ACC112 (cell line): ENCODE data around the gene TTLL5.

Experiments used
- H2AFZ ChIP-seq: fragments of 200-600 bp; sonication (generic); one replicate; pipeline ENCODE4 v1.6.0; 2017; ENCODE audit warnings: antibody characterized with exemption, low read length; ENCODE audit not compliant: unreplicated experiment
- H3K27ac ChIP-seq: fragments of 200-600 bp; sonication (generic); 2 replicates; pipeline ENCODE4 v1.5.1; 2014; ENCODE audit warnings: low read depth, mild to moderate bottlenecking, antibody characterized with exemption, low read length, moderate library complexity
- H3K27me3 ChIP-seq: fragments of 200-600 bp; sonication (generic); 2 replicates; pipeline ENCODE4 v1.6.1; 2014; ENCODE audit warnings: mild to moderate bottlenecking, antibody characterized with exemption, low read length, moderate library complexity, mixed read lengths; ENCODE audit not compliant: insufficient read depth
- H3K36me3 ChIP-seq: fragments of 200-600 bp; sonication (generic); 2 replicates; pipeline ENCODE4 v1.6.1; 2016; ENCODE audit warnings: mild to moderate bottlenecking, antibody characterized with exemption, low read length, moderate library complexity, mixed read lengths; ENCODE audit not compliant: insufficient read depth
- H3K4me1 ChIP-seq: fragments of 200-600 bp; sonication (generic); one replicate; pipeline ENCODE4 v1.6.1; 2016; ENCODE audit warnings: low read length, mixed read lengths; ENCODE audit not compliant: insufficient read depth, unreplicated experiment, control insufficient read depth
- H3K4me3 ChIP-seq: fragments of 200-600 bp; sonication (generic); 2 replicates; pipeline ENCODE4 v1.5.1; 2014; ENCODE audit warnings: mild to moderate bottlenecking, low read depth, low read length
- H3K79me2 ChIP-seq: fragments of 200-600 bp; sonication (generic); one replicate; pipeline ENCODE4 v1.6.0; 2016; ENCODE audit warnings: low read length; ENCODE audit not compliant: control insufficient read depth, unreplicated experiment, insufficient read depth

Gene TTLL5

DNA sequence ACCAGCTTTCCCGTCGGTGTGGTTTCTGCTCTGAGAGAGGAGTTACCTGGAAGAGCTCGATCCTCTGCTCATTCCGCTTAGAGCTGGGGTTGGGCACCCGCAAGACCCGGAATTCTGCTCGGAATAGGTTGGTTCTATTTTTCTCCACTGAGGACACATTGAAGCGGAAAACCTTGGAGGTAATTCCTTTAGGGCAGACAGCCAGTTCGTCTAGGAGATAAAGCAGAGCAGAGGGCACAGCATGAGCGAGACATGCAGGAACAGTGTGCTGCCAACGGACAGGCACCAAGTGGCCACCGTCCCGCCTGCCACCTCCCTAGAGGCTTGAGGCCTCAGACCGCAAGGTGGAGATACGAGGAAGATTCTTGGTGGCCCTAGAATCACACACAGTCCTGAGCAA, 310.5 kb downstream of the TTLL5 start:
- Histone ChIP-seq H3K27me3 (no peaks in the 10 kb centered on the region), H2AFZ (no peak overlapping the region), H3K36me3 (no peaks in the 10 kb centered on the region), H3K4me1 (peaks cover 21% of the 10 kb centered on the region), H3K27ac (no peak overlapping the region), H3K79me2 (no peaks in the 10 kb centered on the region), H3K4me3 (no peak overlapping the region)

DNA sequence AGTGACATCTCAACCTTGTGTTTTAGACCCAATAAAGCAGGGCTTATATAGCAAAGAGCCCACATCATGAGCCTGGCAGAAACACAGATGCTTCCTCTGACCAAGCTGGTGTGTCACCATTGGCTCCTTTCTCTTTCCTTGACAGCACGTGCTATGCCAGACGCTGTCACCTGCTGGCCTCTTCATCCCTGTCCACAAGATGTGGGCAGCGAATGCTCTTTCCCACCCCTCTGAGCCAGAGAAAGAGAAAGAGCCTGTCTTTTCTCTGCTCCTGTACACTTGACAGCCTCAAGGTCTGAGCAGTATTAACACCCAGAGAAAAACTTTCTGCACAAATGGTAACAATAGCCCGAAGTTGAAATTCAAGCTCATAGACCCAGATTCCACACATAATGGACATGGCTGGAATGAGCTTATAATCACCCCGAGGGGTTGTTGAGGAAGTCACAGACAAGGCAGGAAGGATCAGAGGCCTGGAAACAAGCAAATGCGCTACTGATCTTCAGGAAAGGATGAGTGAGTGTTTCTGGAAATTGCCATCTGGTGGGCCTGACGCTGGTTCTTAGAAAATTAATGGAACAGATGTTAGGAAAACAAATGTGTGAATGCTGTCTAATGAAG, 311.9 kb downstream of the TTLL5 start:
- Histone ChIP-seq H3K4me1 (peaks cover 29% of the 10 kb centered on the region), H3K27ac (no peak overlapping the region), H3K36me3 (no peaks in the 10 kb centered on the region)

GRCh38 chr14:75976826-75977581, 316.0 kb downstream of the TTLL5 start:
- H3K79me2 ChIP-seq: no peaks in the 10 kb centered on the region
- no peak overlapping the region for H3K27ac ChIP-seq
- H3K4me3 ChIP-seq: no peak overlapping the region
- H3K4me1 ChIP-seq: peaks cover 37% of the 10 kb centered on the region
- H3K36me3 ChIP-seq: no peaks in the 10 kb centered on the region
- H2AFZ ChIP-seq: no peak overlapping the region
- no peaks in the 10 kb centered on the region for H3K27me3 ChIP-seq

More for the DNA sequence above, 311.9 kb downstream of the TTLL5 start:
- Histone ChIP-seq H3K27me3 (no peaks in the 10 kb centered on the region), H3K79me2 (no peaks in the 10 kb centered on the region), H2AFZ (no peak overlapping the region), H3K4me3 (no peak overlapping the region)

GRCh38 chr14:75977582-75977943, 316.5 kb downstream of the TTLL5 start:
- Histone ChIP-seq H3K27me3 (no peaks in the 10 kb centered on the region), H3K4me1 (peaks cover 37% of the 10 kb centered on the region), H3K27ac (no peak overlapping the region), H3K36me3 (no peaks in the 10 kb centered on the region), H2AFZ (no peak overlapping the region), H3K4me3 (no peak overlapping the region), H3K79me2 (no peaks in the 10 kb centered on the region)

GRCh38 chr14:75978249-75978731, 317.2 kb downstream of the TTLL5 start:
- H3K79me2 ChIP-seq: no peaks in the 10 kb centered on the region
- H3K4me3 ChIP-seq: no peak overlapping the region
- peaks cover 37% of the 10 kb centered on the region for H3K4me1 ChIP-seq
- H2AFZ ChIP-seq: no peak overlapping the region
- H3K36me3 ChIP-seq: no peaks in the 10 kb centered on the region
- H3K27me3 ChIP-seq: no peaks in the 10 kb centered on the region
- no peak overlapping the region for H3K27ac ChIP-seq

GRCh38 chr14:75979071-75979571, 318.1 kb downstream of the TTLL5 start:
- no peaks in the 10 kb centered on the region for H3K79me2 ChIP-seq
- peak overlapping the region; percentile 95 for H3K4me3 ChIP-seq
- H3K36me3 ChIP-seq: no peaks in the 10 kb centered on the region
- H3K4me1 ChIP-seq: peaks cover 37% of the 10 kb centered on the region
- no peak overlapping the region for H3K27ac ChIP-seq
- H2AFZ ChIP-seq: no peak overlapping the region
- no peaks in the 10 kb centered on the region for H3K27me3 ChIP-seq

- Histone ChIP-seq H2AFZ (no peak overlapping the region), H3K4me1 (peaks cover 37% of the 10 kb centered on the region), H3K27ac (no peak overlapping the region), H3K27me3 (no peaks in the 10 kb centered on the region), H3K4me3 (peak overlapping the region; percentile 95), H3K79me2 (no peaks in the 10 kb centered on the region), H3K36me3 (no peaks in the 10 kb centered on the region)
Measured at GRCh38 chr14:75979648-75980565, 318.9 kb downstream of the TTLL5 start.

DNA sequence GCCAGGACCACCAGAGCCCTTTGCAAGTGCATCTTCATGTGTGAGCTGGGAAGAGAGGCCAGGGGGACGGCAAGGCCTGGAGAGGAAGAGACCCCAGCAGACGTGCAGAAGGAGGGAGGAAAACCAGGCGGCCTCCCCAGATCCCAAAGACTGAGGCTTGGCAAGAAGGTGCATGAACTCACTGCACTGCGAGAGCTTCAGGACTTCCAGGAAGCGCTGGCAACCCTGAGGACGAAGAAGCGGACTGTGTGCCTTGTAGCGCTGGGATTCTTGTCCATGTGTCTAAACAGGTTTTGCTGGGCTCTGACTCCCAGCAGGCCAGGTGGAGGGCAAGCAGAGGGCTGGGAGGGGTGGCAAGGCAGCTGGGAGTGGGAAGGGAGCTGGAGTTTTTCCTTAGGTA, 319.8 kb downstream of the TTLL5 start:
- peak overlapping the region; percentile 95 for H3K4me3 ChIP-seq
- no peaks in the 10 kb centered on the region for H3K36me3 ChIP-seq
- peak overlapping the region; percentile 11 for H2AFZ ChIP-seq
- no peaks in the 10 kb centered on the region for H3K27me3 ChIP-seq
- no peaks in the 10 kb centered on the region for H3K79me2 ChIP-seq
- H3K27ac ChIP-seq: peak overlapping the region; percentile 69; the same call in 1 of the 2 replicates
- H3K4me1 ChIP-seq: peaks cover 37% of the 10 kb centered on the region

DNA sequence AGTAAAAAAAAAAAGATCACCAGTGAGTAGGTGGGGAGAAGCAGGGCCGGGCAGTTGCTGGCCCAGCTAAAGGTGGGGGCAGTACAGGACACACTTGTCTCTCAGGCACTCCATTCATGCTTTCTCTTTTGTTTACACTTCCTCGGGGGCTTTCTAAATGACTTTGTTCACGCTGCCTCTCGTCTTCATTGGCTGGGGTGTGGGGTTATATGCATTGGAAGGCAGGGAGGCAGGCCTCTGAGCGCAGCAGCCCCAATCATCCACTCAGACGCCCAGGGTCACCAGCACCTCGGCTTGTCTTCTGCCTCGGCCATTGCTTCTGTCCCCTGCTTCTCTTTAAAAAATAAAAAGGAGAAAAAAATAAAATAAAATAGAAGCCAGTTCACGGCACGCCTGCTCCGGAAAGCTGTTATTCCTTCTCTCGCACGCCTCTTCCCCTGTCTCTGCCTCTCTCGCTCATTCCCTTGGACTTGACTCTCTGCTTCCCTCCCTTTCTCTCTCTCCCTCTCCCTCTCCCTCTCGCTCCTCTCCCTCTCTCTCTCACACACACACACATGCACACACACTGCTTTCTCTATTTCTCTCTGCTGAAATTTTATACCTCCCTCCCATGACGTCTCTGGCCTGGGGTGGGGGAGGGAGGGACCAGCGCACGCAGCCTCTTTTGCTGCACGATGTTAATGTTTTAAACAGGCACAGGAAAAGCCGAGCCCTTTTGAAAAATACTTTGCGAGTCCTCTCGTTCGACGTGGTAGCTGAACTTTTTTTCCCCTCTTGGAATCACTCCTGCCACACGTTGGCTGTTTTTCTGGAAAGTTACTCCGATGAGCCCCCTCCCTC, 320.6 kb downstream of the TTLL5 start, which contains the start of gene TGFB3:
Gene TGFB3 (minus strand): TSS at position 570 of the 840 bp plus-strand sequence. CDS start 1,102 bp downstream, outside the sequence.
- Histone ChIP-seq H3K27me3 (no peaks in the 10 kb centered on the region), H3K4me3 (peak within 1 kb of the TSS; percentile 95), H3K79me2 (peaks cover 7% of the 10 kb centered on the region), H3K36me3 (no peaks in the 10 kb centered on the region), H3K27ac (peak within 1 kb of the TSS; percentile 69; the same call in 1 of the 2 replicates), H2AFZ (peak within 1 kb of the TSS; percentile 97), H3K4me1 (peaks cover 41% of the 10 kb centered on the region)
